T-helper 1 cell treated with Interleukin-12 subunit alpha and Interleukin-12 subunit beta and Interleukin-4 antibody, amounts not matched to agents 30 ng/mL and 1 ng/mL, for 36 hours (primary cell): ENCODE data around the gene LIN37. TPM values are rescaled to one million over a fixed set of nuclear protein-coding genes. Genes with fewer than 3 reads are reported as not detected.

Experiments used
- intact Hi-C: fragments of 100-400 bp; cut with micrococcal nuclease; formaldehyde crosslinking; loops from one replicate; pipeline ENCODE4 v1.15.1; 2024
- total RNA-seq: library from RNA; stranded (reverse); gene quantifications from 2 replicates; pipeline ENCODE4 v1.2.3, GENCODE V29; 2022

LIN37 gene
- total RNA-seq, 1 donor from 2014 or later = 15.0 TPM

GRCh38 chr19:35746531-35746930 lies 1.8 kb upstream of the LIN37 start:
- intact Hi-C loops = loop anchor here (5.0 to 10.0 kb wide), 3 partner anchors 1028 to 1628 kb away; partner anchors contain the start of genes SCGB2B2, ZNF302, ZNF527 and ZNF850

- intact Hi-C loops = no loop called here
These were observed 1.8 kb downstream of the LIN37 start for GRCh38 chr19:35750167-35750566.

GRCh38 chr19:35751839-35752745 lies 3.7 kb downstream of the LIN37 start:
- intact Hi-C loops = no loop called here

- intact Hi-C loops = no loop called here
These were observed 4.5 kb downstream of the LIN37 start for GRCh38 chr19:35752746-35753350.

GRCh38 chr19:35753634-35754369 lies 5.4 kb downstream of the LIN37 start:
- intact Hi-C loops = no loop called here

- intact Hi-C loops = no loop called here
These were observed 6.2 kb downstream of the LIN37 start for GRCh38 chr19:35754370-35755130.

GRCh38 chr19:35755131-35755549 lies 6.8 kb downstream of the LIN37 start:
- intact Hi-C loops = no loop called here

GRCh38 chr19:35755550-35756376 lies 7.4 kb downstream of the LIN37 start:
- intact Hi-C loops = no loop called here

GRCh38 chr19:35756377-35757230 lies 8.2 kb downstream of the LIN37 start, which contains the start of gene HSPB6:
Gene HSPB6 (minus strand): TSS chr19:35757029. CDS start chr19:35757008, 21 bp downstream.
- intact Hi-C loops = no loop called here

GRCh38 chr19:35757231-35757748 lies 8.9 kb downstream of the LIN37 start:
- intact Hi-C loops = no loop called here

- intact Hi-C loops = loop anchor here (1.0 kb wide), 9 partner anchors 10 to 357 kb away; partner anchors contain the start of genes ARHGAP33, HAUS5, LIN37 and SDHAF1
These were observed 9.6 kb downstream of the LIN37 start, which contains the start of gene PROSER3 for GRCh38 chr19:35757749-35758608. Gene PROSER3 (plus strand): TSS chr19:35758176. CDS start chr19:35758216, 40 bp downstream.

GRCh38 chr19:35759697-35760096 lies 11.3 kb downstream of the LIN37 start:
- intact Hi-C loops = no loop called here

GRCh38 chr19:35760711-35761349 lies 12.5 kb downstream of the LIN37 start:
- intact Hi-C loops = no loop called here

GRCh38 chr19:35764432-35765315 lies 16.3 kb downstream of the LIN37 start:
- intact Hi-C loops = no loop called here

- intact Hi-C loops = no loop called here
These were observed 18.3 kb downstream of the LIN37 start for GRCh38 chr19:35766571-35767104.
